Testis (tissue), 3 donors: Measurements from ENCODE around the gene TACC2. TPM values are rescaled to one million over a fixed set of nuclear protein-coding genes. Genes with fewer than 3 reads are reported as not detected.

Experiments used
- DNase-seq: peaks from one replicate; pipeline ENCODE4 v3.0.0-alpha.2; 2019
- H3K27ac ChIP-seq, 2 donors: fragments of 200-600 bp; sonication (generic); one replicate each; pipeline ENCODE4 v1.5.1; 2019
- H3K27me3 ChIP-seq: fragments of 200-600 bp; sonication (generic); one replicate; pipeline ENCODE4 v1.5.1; 2019
- H3K36me3 ChIP-seq: fragments of 200-600 bp; sonication (generic); one replicate; pipeline ENCODE4 v1.5.1; 2017; ENCODE audit warnings: low read depth; ENCODE audit errors: missing control alignments
- H3K4me1 ChIP-seq: fragments of 200-600 bp; sonication (generic); one replicate; pipeline ENCODE4 v1.5.1; 2019
- H3K4me3 ChIP-seq, 2 donors: fragments of 200-600 bp; sonication (generic); one replicate each; pipeline ENCODE4 v1.5.1; 2017 to 2019
- H3K9me3 ChIP-seq: fragments of 200-600 bp; sonication (generic); one replicate; pipeline ENCODE4 v1.5.1; 2017
- CTCF ChIP-seq, 3 experiments: fragments of 450-650 bp in 2 of 3; fragments of 200-600 bp in 1 of 3; sonication (generic) in 1 of 3; IDR thresholded peaks; one replicate each; pipeline ENCODE4 v1.5.1; 2016 to 2019; ENCODE audit warnings: antibody characterized with exemption in 3 of 3, mild to moderate bottlenecking in 2 of 3, moderate library complexity in 1 of 3
- POLR2A ChIP-seq: fragments of 450-650 bp; IDR thresholded peaks from one replicate; pipeline ENCODE4 v1.6.1; 2017; ENCODE audit warnings: antibody characterized with exemption, mild to moderate bottlenecking, moderate library complexity
- WGBS, 2 donors: methylation state at CpG; one replicate each; pipeline ENCODE4 v1.1.5; 2018; 5-methylcytosine and 5-hydroxymethylcytosine counted together
- intact Hi-C: fragments of 100-400 bp; cut with DNase I; formaldehyde crosslinking; loops from one replicate; pipeline ENCODE4 v1.15.1; 2023; ENCODE audit warnings: low total_unique reads
- polyA plus RNA-seq: library from polyadenylated mRNA; stranded (reverse); fragments of 350-450 nt; fragmentation: Illumina TruSeq; extraction: RNeasy Lipid Tissue Mini Kit (QIAGEN cat#74804); gene quantifications from one replicate; pipeline ENCODE4 v1.2.3, GENCODE V29; 2014; ENCODE audit warnings: low read depth, low replicate concordance; ENCODE audit not compliant: insufficient read depth
- total RNA-seq, 2 donors: library from RNA; depleted of rRNA; stranded (reverse); fragments of >200 nt; gene quantifications; one replicate each; pipeline ENCODE4 v1.2.3, GENCODE V29; 2016

Gene TACC2
- total and polyA plus RNA-seq, 3 donors from 2014 or later: 18.0 to 24.2 (median 21.3) TPM

- intact Hi-C loops: no loop called here
- Histone ChIP-seq H3K27me3 (no peaks in the 10 kb centered on the region), H3K27ac (no peak overlapping the region), H3K4me1 (no peaks in the 10 kb centered on the region), H3K36me3 (no peaks in the 10 kb centered on the region), H3K9me3 (no peaks in the 10 kb centered on the region), H3K4me3 (no peak overlapping the region)
- 67 to 77% methylated on average over 7 of the region's 7 CpGs for WGBS, 2 donors
- TF ChIP-seq CTCF (IDR thresholded peaks at IDR 0.05): no peak
- no peak for TF ChIP-seq POLR2A
- no peak for DNase-seq
These were observed 135.8 kb downstream of the TACC2 start for GRCh38 chr10:122124808-122125207.

GRCh38 chr10:122126763-122127659, 138.0 kb downstream of the TACC2 start:
- DNase-seq: no peak
- Histone ChIP-seq H3K4me1 (no peaks in the 10 kb centered on the region), H3K27ac (no peak overlapping the region), H3K36me3 (no peaks in the 10 kb centered on the region), H3K4me3 (no peak overlapping the region), H3K9me3 (no peaks in the 10 kb centered on the region), H3K27me3 (no peaks in the 10 kb centered on the region)
- 68 to 80% methylated on average over 6 of the region's 6 CpGs for WGBS, 2 donors
- intact Hi-C loops: no loop called here
- no peak for TF ChIP-seq POLR2A
- no peak for TF ChIP-seq CTCF (IDR thresholded peaks at IDR 0.05)

GRCh38 chr10:122127943-122128342, 139.0 kb downstream of the TACC2 start:
- intact Hi-C loops: no loop called here
- H3K27me3 ChIP-seq: no peaks in the 10 kb centered on the region
- no peaks in the 10 kb centered on the region for H3K36me3 ChIP-seq
- H3K4me3 ChIP-seq: no peak overlapping the region
- H3K4me1 ChIP-seq: no peaks in the 10 kb centered on the region
- H3K9me3 ChIP-seq: no peaks in the 10 kb centered on the region
- TF ChIP-seq CTCF (IDR thresholded peaks at IDR 0.05) (no peak), POLR2A (no peak)
- no peak for DNase-seq
- 67 to 75% methylated on average over 8 of the region's 8 CpGs for WGBS, 2 donors
- peak overlapping the region in 1 of 2 donors; percentile 28 for H3K27ac ChIP-seq

GRCh38 chr10:122128357-122128756, 139.4 kb downstream of the TACC2 start:
- Histone ChIP-seq H3K27me3 (no peaks in the 10 kb centered on the region), H3K9me3 (no peaks in the 10 kb centered on the region), H3K4me3 (no peak overlapping the region), H3K36me3 (no peaks in the 10 kb centered on the region), H3K4me1 (no peaks in the 10 kb centered on the region), H3K27ac (peak overlapping the region in 1 of 2 donors; percentile 28)
- 57 to 69% methylated on average over 5 of the region's 5 CpGs for WGBS, 2 donors
- no peak for DNase-seq
- no peak for TF ChIP-seq CTCF (IDR thresholded peaks at IDR 0.05)
- TF ChIP-seq POLR2A: no peak
- intact Hi-C loops: no loop called here
